AG04449 (cell line): Measurements from ENCODE around the gene CENPV.

Source experiments
- CTCF ChIA-PET: fragments of 350-600 bp; formaldehyde crosslinking; extraction: SDS; loops from one replicate; lab custom pipeline; 2021; ENCODE audit warnings: antibody characterized with exemption; lab: Yijun Ruan, JAX
- POLR2A ChIA-PET: fragments of 400-600, 350-600 bp; formaldehyde crosslinking; extraction: SDS; loops from one replicate; lab custom pipeline; 2020; ENCODE audit warnings: antibody characterized with exemption, inconsistent platforms; lab: Yijun Ruan, JAX
- DNase-seq: peaks from one replicate; pipeline ENCODE4 v3.0.0-alpha.2; 2010; ENCODE audit warnings: low read depth, low spot score
- H3K4me3 ChIP-seq: 2 replicates; pipeline ENCODE4 v1.5.1; 2011; ENCODE audit warnings: low read depth, mild to moderate bottlenecking, control low read depth, low read length
- CTCF ChIP-seq: IDR thresholded peaks from one replicate; pipeline ENCODE4 v1.5.1; 2011; ENCODE audit warnings: mild to moderate bottlenecking, moderate library complexity, low read length, control low read depth, inconsistent platforms; ENCODE audit not compliant: insufficient read depth; ENCODE audit errors: missing control alignments

Gene CENPV

GRCh38 chr17:16294560-16294959, 58.7 kb downstream of the CENPV start:
- no peak for DNase-seq
- TF ChIP-seq CTCF = no peak
- CTCF ChIA-PET = interaction anchor here (1.2 to 3.3 kb wide), 3 partner anchors 10 to 13 kb away, joined by 3 to 19 read pairs (median 4); no protein-coding TSS in a partner anchor

GRCh38 chr17:16293931-16294330, 59.3 kb downstream of the CENPV start:
- ChIA-PET POLR2A (no interaction called here), CTCF (interaction anchor here (0.6 to 3.3 kb wide), 3 partner anchors 8 to 14 kb away, joined by 3 to 19 read pairs (median 3); no protein-coding TSS in a partner anchor)
- no peak for TF ChIP-seq CTCF
- no peak for DNase-seq
- no peak overlapping the region for H3K4me3 ChIP-seq

More at GRCh38 chr17:16294560-16294959, 58.7 kb downstream of the CENPV start:
- POLR2A ChIA-PET = no interaction called here
- no peak overlapping the region for H3K4me3 ChIP-seq
